ENCODE data around the gene SMPD2. TPM values are rescaled to one million over a fixed set of nuclear protein-coding genes. Genes with fewer than 3 reads are reported as not detected.
A peak's percentile ranks its signal among the peaks of the same experiment; 100 is the strongest.

The SMPD2 gene
- total and polyA plus RNA-seq, 2 donors (not counting 3 experiments of a cell fraction or from before 2014, with no cell fraction given) = 6.9 to 10.0 TPM

DNA sequence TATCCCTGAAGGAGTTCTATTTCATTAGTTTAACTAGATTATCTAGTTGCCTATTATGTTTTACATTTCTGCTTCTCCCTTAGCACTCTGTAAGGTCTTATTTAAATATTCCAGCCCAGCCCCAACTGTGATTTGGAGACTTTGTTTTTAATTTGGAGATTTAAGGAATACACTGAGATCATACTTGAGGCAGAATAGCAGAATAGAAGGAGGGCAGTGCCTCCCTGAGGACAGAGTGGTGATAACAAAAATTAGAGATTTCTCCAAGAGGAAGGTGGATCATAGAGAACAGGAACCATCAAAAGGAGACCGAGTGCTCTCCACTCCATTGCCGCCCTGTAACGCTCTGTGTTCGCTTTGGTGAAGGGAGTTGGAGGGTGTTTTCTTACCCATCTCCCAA lies 43.5 kb upstream of the SMPD2 start:
- TF ChIP-seq GATA2 (IDR thresholded peaks at IDR 0.05; ENCODE audit: insufficient read depth, insufficient read length, low read depth, low read length) = no peak
- TF ChIP-seq FOS (IDR thresholded peaks at IDR 0.05; ENCODE audit: borderline replicate concordance, insufficient read depth, low read length) = no peak
- TF ChIP-seq JUN (IDR thresholded peaks at IDR 0.05; ENCODE audit: borderline replicate concordance, insufficient read depth, insufficient read length, low read depth) = no peak
- TF ChIP-seq, protein P1, sequence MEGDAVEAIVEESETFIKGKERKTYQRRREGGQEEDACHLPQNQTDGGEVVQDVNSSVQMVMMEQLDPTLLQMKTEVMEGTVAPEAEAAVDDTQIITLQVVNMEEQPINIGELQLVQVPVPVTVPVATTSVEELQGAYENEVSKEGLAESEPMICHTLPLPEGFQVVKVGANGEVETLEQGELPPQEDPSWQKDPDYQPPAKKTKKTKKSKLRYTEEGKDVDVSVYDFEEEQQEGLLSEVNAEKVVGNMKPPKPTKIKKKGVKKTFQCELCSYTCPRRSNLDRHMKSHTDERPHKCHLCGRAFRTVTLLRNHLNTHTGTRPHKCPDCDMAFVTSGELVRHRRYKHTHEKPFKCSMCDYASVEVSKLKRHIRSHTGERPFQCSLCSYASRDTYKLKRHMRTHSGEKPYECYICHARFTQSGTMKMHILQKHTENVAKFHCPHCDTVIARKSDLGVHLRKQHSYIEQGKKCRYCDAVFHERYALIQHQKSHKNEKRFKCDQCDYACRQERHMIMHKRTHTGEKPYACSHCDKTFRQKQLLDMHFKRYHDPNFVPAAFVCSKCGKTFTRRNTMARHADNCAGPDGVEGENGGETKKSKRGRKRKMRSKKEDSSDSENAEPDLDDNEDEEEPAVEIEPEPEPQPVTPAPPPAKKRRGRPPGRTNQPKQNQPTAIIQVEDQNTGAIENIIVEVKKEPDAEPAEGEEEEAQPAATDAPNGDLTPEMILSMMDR (IDR thresholded peaks at IDR 0.05; ENCODE audit: extremely low read depth in 1 of 2, insufficient read depth in 1 of 2, low read depth in 1 of 2, low read length in 2 of 2) = no peak
- no peak for TF ChIP-seq MYC (IDR thresholded peaks at IDR 0.05; ENCODE audit: low read depth, low read length)
- TF ChIP-seq, protein P2, sequence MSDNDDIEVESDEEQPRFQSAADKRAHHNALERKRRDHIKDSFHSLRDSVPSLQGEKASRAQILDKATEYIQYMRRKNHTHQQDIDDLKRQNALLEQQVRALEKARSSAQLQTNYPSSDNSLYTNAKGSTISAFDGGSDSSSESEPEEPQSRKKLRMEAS (IDR thresholded peaks at IDR 0.05; ENCODE audit: insufficient read depth, insufficient read length) = no peak
- no peak for TF ChIP-seq EZH2 (IDR thresholded peaks at IDR 0.05; ENCODE audit: borderline replicate concordance, low read depth, low read length, severe bottlenecking)
- no peak for TF ChIP-seq POLR2A (IDR thresholded peaks at IDR 0.05; ENCODE audit: low read depth, low read length)
- TF ChIP-seq POLR2AphosphoS5 (IDR thresholded peaks at IDR 0.05; ENCODE audit: insufficient read depth, low read depth, low read length) = no peak
- dilution Hi-C loops (cut with MboI; ENCODE audit: extremely low pct_ligation_motif_present, low sequenced_read_pairs) = no loop called here
- CTCF ChIA-PET = interaction anchor here (0.6 to 3.1 kb wide), 5 partner anchors 13 to 321 kb away, joined by 3 to 41 read pairs (median 6); no protein-coding TSS in a partner anchor

More for the DNA sequence above, 43.5 kb upstream of the SMPD2 start:
- Histone ChIP-seq H3K4me2 (ENCODE audit: insufficient read depth, low read length) (no peak overlapping the region), H3K9me1 (replicated peaks; ENCODE audit: control insufficient read depth, extremely low read depth, insufficient read depth, low read length) (no peaks in the 10 kb centered on the region), H3K27me3 (ENCODE audit: control insufficient read depth in 2 of 2, insufficient read depth in 2 of 2, low read length in 2 of 2) (no peaks in the 10 kb centered on the region), H3K9ac (replicated peaks; ENCODE audit: extremely low read depth, insufficient read depth, low read length) (no peak overlapping the region), H3K4me3 (replicated peaks in 1 of 3; ENCODE audit: insufficient read depth in 1 of 3, low read depth in 1 of 3, low read length in 3 of 3) (no peak overlapping the region), H3K36me3 (ENCODE audit: control insufficient read depth in 2 of 2, extremely low read depth in 1 of 2, insufficient read depth in 2 of 2, low read length in 2 of 2) (no peaks in the 10 kb centered on the region), H4K20me1 (replicated peaks; ENCODE audit: control insufficient read depth, extremely low read depth, insufficient read depth, low read length) (no peaks in the 10 kb centered on the region), H2AFZ (ENCODE audit: low read depth, low read length) (no peak overlapping the region), H3K27ac (ENCODE audit: insufficient read depth, low read depth, low read length) (no peak overlapping the region), H3K4me1 (ENCODE audit: control insufficient read depth, extremely low read depth, insufficient read depth, low read length) (no peaks in the 10 kb centered on the region), H3K79me2 (ENCODE audit: control insufficient read depth, insufficient read depth, low read length) (no peaks in the 10 kb centered on the region), H3K9me3 (replicated peaks; ENCODE audit: control insufficient read depth, insufficient read depth, low read length) (no peaks in the 10 kb centered on the region)
- FAIRE-seq (no peak), DNase-seq (ENCODE audit: low read depth, low spot score) (peak; percentile 35)
- no TSS peak for BruUV-seq (replicated peaks)
- POLR2A ChIA-PET = no interaction called here
- intact Hi-C loops (cut with micrococcal nuclease) = no loop called here

All from endothelial cell of umbilical vein (primary cell).